B cell (primary cell): ENCODE measurements around the gene CNTN4. TPM values are rescaled to one million over a fixed set of nuclear protein-coding genes. Genes with fewer than 3 reads are reported as not detected.

ENCODE experiments used
- ATAC-seq: fragments of 200-7000 bp; cut with Tn5 transposase; one replicate; pipeline ENCODE4 v1.10.0; 2021; ENCODE audit warnings: low read depth, mild to moderate bottlenecking, moderate number of reproducible peaks, moderate library complexity
- CTCF ChIA-PET: fragments of 350-600 bp; sonication (Branson Sonifier 250); formaldehyde crosslinking; loops from one replicate; lab custom pipeline; 2021; ENCODE audit warnings: antibody characterized with exemption, inconsistent platforms; lab: Charles Lee
- POLR2A ChIA-PET: fragments of 350-600 bp; sonication (Branson Sonifier 250); formaldehyde crosslinking; loops from one replicate; lab custom pipeline; 2021; ENCODE audit warnings: antibody characterized with exemption; lab: Charles Lee
- DNase-seq: peaks from one replicate; pipeline ENCODE4 v3.0.0; 2013
- H2AFZ ChIP-seq: 2 replicates; pipeline ENCODE4 v1.6.1; 2012; ENCODE audit warnings: mild to moderate bottlenecking, low read depth, low read length; ENCODE audit not compliant: insufficient read depth, poor library complexity, severe bottlenecking
- H3K27ac ChIP-seq, 2 donors: 1 replicate in 1 of 2; 2 replicates in 1 of 2; pipeline ENCODE4 v1.5.1; 2012 to 2013; ENCODE audit warnings: low read length in 2 of 2, mild to moderate bottlenecking in 2 of 2, moderate library complexity in 1 of 2
- H3K27me3 ChIP-seq, 4 experiments: fragments of 200-600 bp in 1 of 4; sonication (generic) in 1 of 4; replicated peaks in 1 of 4; 1 replicate in 2 of 4; 2 replicates in 2 of 4; pipeline versions ENCODE4 v1.6.1 to v1.7.0; 2013 to 2016; ENCODE audit warnings: low read length in 3 of 4, mild to moderate bottlenecking in 2 of 4, mixed read lengths in 1 of 4, moderate library complexity in 1 of 4; ENCODE audit not compliant: insufficient read depth in 4 of 4, control insufficient read depth in 3 of 4; ENCODE audit errors: control extremely low read depth in 1 of 4
- H3K36me3 ChIP-seq, 2 experiments: replicated peaks in 1 of 2; 1 replicate in 1 of 2; 2 replicates in 1 of 2; pipeline versions ENCODE4 v1.6.1 to v1.7.1; 2013; ENCODE audit warnings: low read length in 1 of 2; ENCODE audit not compliant: insufficient read depth in 2 of 2, control insufficient read depth in 1 of 2; ENCODE audit errors: control extremely low read depth in 1 of 2, extremely low read depth in 1 of 2
- H3K4me1 ChIP-seq, 2 donors: fragments of 200-600 bp in 1 of 2; sonication (generic) in 1 of 2; 1 replicate in 1 of 2; 2 replicates in 1 of 2; pipeline versions ENCODE4 v1.5.1 to v1.6.1; 2013 to 2017; ENCODE audit warnings: low read length in 2 of 2; ENCODE audit not compliant: control insufficient read depth in 2 of 2, insufficient read depth in 2 of 2
- H3K4me2 ChIP-seq: replicated peaks from 2 replicates; pipeline ENCODE3; 2012; ENCODE audit warnings: mild to moderate bottlenecking, low read depth, low read length; ENCODE audit not compliant: poor library complexity, severe bottlenecking
- H3K4me3 ChIP-seq, 5 experiments: fragments of 200-600 bp in 1 of 5; sonication (generic) in 1 of 5; 1 replicate in 3 of 5; 2 replicates in 2 of 5; pipeline versions ENCODE4 v1.5.1 to v1.7.0; 2011 to 2016; ENCODE audit warnings: low read length in 4 of 5, mild to moderate bottlenecking in 4 of 5, low read depth in 2 of 5, control low read depth in 1 of 5, moderate library complexity in 1 of 5; ENCODE audit not compliant: insufficient read depth in 1 of 5; ENCODE audit errors: control extremely low read depth in 1 of 5, extremely low read depth in 1 of 5
- H3K79me2 ChIP-seq: fragments of 200-600 bp; sonication (generic); one replicate; pipeline ENCODE4 v1.6.0; 2016; ENCODE audit warnings: low read length; ENCODE audit not compliant: control insufficient read depth, insufficient read depth
- H3K9ac ChIP-seq: fragments of 200-600 bp; sonication (generic); 2 replicates; pipeline ENCODE4 v1.6.1; 2017; ENCODE audit warnings: mild to moderate bottlenecking, low read length, moderate library complexity
- H3K9me3 ChIP-seq, 3 donors: one replicate each; pipeline versions ENCODE4 v1.6.1 to v1.7.1; 2013; ENCODE audit warnings: low read length in 2 of 3; ENCODE audit not compliant: control insufficient read depth in 2 of 3, insufficient read depth in 1 of 3; ENCODE audit errors: control extremely low read depth in 1 of 3
- H4K20me1 ChIP-seq: 2 replicates; pipeline ENCODE4 v1.6.0; 2012; ENCODE audit warnings: mild to moderate bottlenecking, low read length; ENCODE audit not compliant: insufficient read depth, control insufficient read depth, poor library complexity, severe bottlenecking
- H3K27ac Mint-ChIP-seq: one replicate; pipeline ENCODE4 v1.8.0; 2021; ENCODE audit warnings: mixed read lengths
- H3K27me3 Mint-ChIP-seq: one replicate; pipeline ENCODE4 v1.8.0; 2021; ENCODE audit warnings: mixed read lengths
- H3K4me1 Mint-ChIP-seq: one replicate; pipeline ENCODE4 v1.8.0; 2021; ENCODE audit warnings: mixed read lengths
- H3K4me3 Mint-ChIP-seq: one replicate; pipeline ENCODE4 v1.8.0; 2021; ENCODE audit warnings: mixed read lengths
- H3K9me3 Mint-ChIP-seq: one replicate; pipeline ENCODE4 v1.8.0; 2022; ENCODE audit warnings: mixed read lengths; ENCODE audit not compliant: insufficient read depth
- EZH2 ChIP-seq: IDR thresholded peaks from 2 replicates; pipeline ENCODE4 v1.6.1; 2012; ENCODE audit warnings: borderline replicate concordance, low read depth, mild to moderate bottlenecking, moderate library complexity, low read length; ENCODE audit not compliant: insufficient read depth, poor library complexity, severe bottlenecking
- whole genome bisulfite sequencing: methylation state at CpG from one replicate; pipeline ENCODE4 v1.1.5; 2013; ENCODE audit warnings: missing lambda C conversion rate; ENCODE audit not compliant: insufficient coverage; 5-methylcytosine and 5-hydroxymethylcytosine counted together
- intact Hi-C: fragments of 100-400 bp; cut with micrococcal nuclease; formaldehyde crosslinking; loops from one replicate; pipeline ENCODE4 v1.10.0; 2022
- polyA plus RNA-seq: library from polyadenylated mRNA; depleted of rRNA; stranded (reverse); fragments of >200 nt; gene quantifications from 2 replicates; pipeline ENCODE4 v1.2.3, GENCODE V29; 2012
- total RNA-seq, 2 donors: library from RNA; stranded (reverse); fragments of 120-200 nt in 1 of 2; gene quantifications; 1 replicate in 1 of 2; 2 replicates in 1 of 2; pipeline versions ENCODE4 v1.2.3 to v1.2.4, GENCODE V29; 2013 to 2022
- TF ChIP-seq, protein P1 (sequence below): fragments of 200-600 bp; IDR thresholded peaks from one replicate; pipeline ENCODE4 v1.8.0; 2022; ENCODE audit warnings: antibody characterized with exemption, mild to moderate bottlenecking

CNTN4 gene
- total and polyA plus RNA-seq, 2 donors (not counting 1 experiment from before 2014, with no cell fraction given), result 0.05 TPM; not detected in 1

- Histone ChIP-seq H3K4me1 (no peaks in the 10 kb centered on the region), H3K27ac (no peak overlapping the region), H3K79me2 (no peaks in the 10 kb centered on the region), H4K20me1 (no peaks in the 10 kb centered on the region), H3K9me3 (no peaks in the 10 kb centered on the region), H3K4me2 (no peak overlapping the region), H2AFZ (no peak overlapping the region), H3K4me3 (no peak overlapping the region), H3K27me3 (no peaks in the 10 kb centered on the region), H3K9ac (no peak overlapping the region), H3K36me3 (no peaks in the 10 kb centered on the region)
- H3K27ac Mint-ChIP-seq, result no peak overlapping the region
- POLR2A ChIA-PET, result no interaction called here
- no peak for TF ChIP-seq EZH2
- TF ChIP-seq, protein P1, sequence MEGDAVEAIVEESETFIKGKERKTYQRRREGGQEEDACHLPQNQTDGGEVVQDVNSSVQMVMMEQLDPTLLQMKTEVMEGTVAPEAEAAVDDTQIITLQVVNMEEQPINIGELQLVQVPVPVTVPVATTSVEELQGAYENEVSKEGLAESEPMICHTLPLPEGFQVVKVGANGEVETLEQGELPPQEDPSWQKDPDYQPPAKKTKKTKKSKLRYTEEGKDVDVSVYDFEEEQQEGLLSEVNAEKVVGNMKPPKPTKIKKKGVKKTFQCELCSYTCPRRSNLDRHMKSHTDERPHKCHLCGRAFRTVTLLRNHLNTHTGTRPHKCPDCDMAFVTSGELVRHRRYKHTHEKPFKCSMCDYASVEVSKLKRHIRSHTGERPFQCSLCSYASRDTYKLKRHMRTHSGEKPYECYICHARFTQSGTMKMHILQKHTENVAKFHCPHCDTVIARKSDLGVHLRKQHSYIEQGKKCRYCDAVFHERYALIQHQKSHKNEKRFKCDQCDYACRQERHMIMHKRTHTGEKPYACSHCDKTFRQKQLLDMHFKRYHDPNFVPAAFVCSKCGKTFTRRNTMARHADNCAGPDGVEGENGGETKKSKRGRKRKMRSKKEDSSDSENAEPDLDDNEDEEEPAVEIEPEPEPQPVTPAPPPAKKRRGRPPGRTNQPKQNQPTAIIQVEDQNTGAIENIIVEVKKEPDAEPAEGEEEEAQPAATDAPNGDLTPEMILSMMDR, result no peak
- CTCF ChIA-PET, result no interaction called here
- H3K4me1 Mint-ChIP-seq, result no peaks in the 10 kb centered on the region
- H3K4me3 Mint-ChIP-seq, result no peak overlapping the region
- DNase-seq, result no peak
- H3K9me3 Mint-ChIP-seq, result no peaks in the 10 kb centered on the region
- ATAC-seq, result no peak
- intact Hi-C loops, result no loop called here
- H3K27me3 Mint-ChIP-seq, result no peaks in the 10 kb centered on the region
- WGBS, result no CpG with 5 or more reads among the region's 1 CpG
Observed at GRCh38 chr3:2372306-2372705, 273.6 kb downstream of the CNTN4 start.

DNA sequence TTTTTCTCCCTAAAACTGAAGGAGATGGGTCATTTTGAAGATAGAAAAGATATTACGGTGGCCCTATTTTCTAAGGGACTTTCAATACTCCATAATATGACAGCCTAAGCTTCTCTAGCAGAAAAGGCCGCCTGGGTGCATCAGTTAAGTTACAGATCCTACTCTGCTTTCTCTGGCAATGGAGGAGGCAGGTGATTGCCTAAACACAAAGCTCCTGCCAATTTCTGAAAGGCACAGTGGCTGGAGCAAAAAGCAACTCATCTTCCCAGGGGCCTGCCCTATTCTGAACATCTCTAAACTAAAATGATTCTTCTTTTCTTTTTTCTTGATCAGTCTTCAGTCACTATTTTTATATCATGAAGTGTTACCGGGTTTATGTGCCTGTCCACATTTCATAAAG lies 276.7 kb downstream of the CNTN4 start:
- no peak for ATAC-seq
- Histone ChIP-seq H2AFZ (no peak overlapping the region), H3K4me1 (no peaks in the 10 kb centered on the region), H3K4me3 (no peak overlapping the region), H3K4me2 (no peak overlapping the region), H3K36me3 (no peaks in the 10 kb centered on the region), H3K9ac (no peak overlapping the region), H3K9me3 (no peaks in the 10 kb centered on the region), H3K27me3 (no peaks in the 10 kb centered on the region), H4K20me1 (no peaks in the 10 kb centered on the region), H3K79me2 (no peaks in the 10 kb centered on the region), H3K27ac (no peak overlapping the region)
- no peak for TF ChIP-seq EZH2
- TF ChIP-seq, protein P1, result no peak
- Mint-ChIP-seq H3K9me3 (no peaks in the 10 kb centered on the region), H3K27me3 (no peaks in the 10 kb centered on the region), H3K4me3 (no peak overlapping the region), H3K27ac (no peak overlapping the region), H3K4me1 (no peaks in the 10 kb centered on the region)
- ChIA-PET CTCF (no interaction called here), POLR2A (no interaction called here)
- 75% methylated on average over 1 of the region's 3 CpGs for WGBS
- intact Hi-C loops, result no loop called here
- no peak for DNase-seq
